ENCODE measurements around the gene ATP6V0D1.
"Not testable (repeated sequence)": the region's sequence is repeated elsewhere in the genome, so short reads cannot be mapped to it uniquely, and the experiment has no call there.

Gene ATP6V0D1

GRCh38 chr16:67426022-67426421 lies 54.9 kb downstream of the ATP6V0D1 start:
- FAIRE-seq: no peak

- no peak for FAIRE-seq
These were observed 55.4 kb downstream of the ATP6V0D1 start for GRCh38 chr16:67425580-67425979.

GRCh38 chr16:67425061-67425460 lies 55.9 kb downstream of the ATP6V0D1 start:
- FAIRE-seq: no peak

GRCh38 chr16:67424261-67424615 lies 56.7 kb downstream of the ATP6V0D1 start:
- no peak for FAIRE-seq

- FAIRE-seq: no peak
These were observed 57.2 kb downstream of the ATP6V0D1 start for GRCh38 chr16:67423611-67424260.

- no peak for FAIRE-seq
These were observed 57.9 kb downstream of the ATP6V0D1 start for GRCh38 chr16:67423015-67423414.

GRCh38 chr16:67421030-67421429 lies 59.9 kb downstream of the ATP6V0D1 start:
- no peak for FAIRE-seq

- no peak for FAIRE-seq
These were observed 61.0 kb downstream of the ATP6V0D1 start for GRCh38 chr16:67419931-67420330.

GRCh38 chr16:67419502-67419901 lies 61.5 kb downstream of the ATP6V0D1 start:
- no peak for FAIRE-seq

GRCh38 chr16:67417333-67418061 lies 63.5 kb downstream of the ATP6V0D1 start:
- no peak for FAIRE-seq

GRCh38 chr16:67415872-67416793 lies 64.8 kb downstream of the ATP6V0D1 start, which contains the start of gene ZDHHC1:
Gene ZDHHC1 (minus strand): TSS chr16:67416477. CDS start chr16:67407775, 8,702 bp downstream.
- no peak for FAIRE-seq

GRCh38 chr16:67415421-67415820 lies 65.5 kb downstream of the ATP6V0D1 start:
- not testable (repeated sequence) for FAIRE-seq

- peak; percentile 85 for FAIRE-seq
These were observed 66.7 kb downstream of the ATP6V0D1 start for GRCh38 chr16:67413978-67414911.

GRCh38 chr16:67412294-67412693 lies 68.7 kb downstream of the ATP6V0D1 start:
- FAIRE-seq: no peak

GRCh38 chr16:67411339-67411738 lies 69.6 kb downstream of the ATP6V0D1 start:
- FAIRE-seq: no peak

GRCh38 chr16:67409631-67410030 lies 71.3 kb downstream of the ATP6V0D1 start:
- FAIRE-seq: no peak

- FAIRE-seq: no peak
These were observed 73.0 kb downstream of the ATP6V0D1 start for GRCh38 chr16:67407788-67408452.

- no peak for FAIRE-seq
These were observed 73.7 kb downstream of the ATP6V0D1 start for GRCh38 chr16:67407176-67407787.

GRCh38 chr16:67406111-67406971 lies 74.6 kb downstream of the ATP6V0D1 start:
- FAIRE-seq: no peak

GRCh38 chr16:67405336-67405735 lies 75.6 kb downstream of the ATP6V0D1 start:
- no peak for FAIRE-seq
